ENCODE data around the gene MAMDC4.
"Not testable (repeated sequence)": the region's sequence is repeated elsewhere in the genome, so short reads cannot be mapped to it uniquely, and the experiment has no call there.

Gene MAMDC4

GRCh38 chr9:136875155-136875554 is 23.0 kb downstream of the MAMDC4 start:
- DNase-seq (ENCODE audit: extremely low read depth, low read depth) = no peak

GRCh38 chr9:136876476-136876875 is 24.3 kb downstream of the MAMDC4 start:
- no peak for TF ChIP-seq CTCF (IDR thresholded peaks at IDR 0.05; ENCODE audit: low read depth, low read length, missing control alignments)
- H3K4me3 ChIP-seq (replicated peaks; ENCODE audit: low read depth, low read length) = no peak overlapping the region
- DNase-seq (ENCODE audit: extremely low read depth, low read depth) = no peak

More at GRCh38 chr9:136875155-136875554, 23.0 kb downstream of the MAMDC4 start:
- TF ChIP-seq CTCF (IDR thresholded peaks at IDR 0.05; ENCODE audit: low read depth, low read length, missing control alignments) = no peak
- H3K4me3 ChIP-seq (replicated peaks; ENCODE audit: low read depth, low read length) = no peak overlapping the region

- no peak for DNase-seq (ENCODE audit: extremely low read depth, low read depth)
- no peak for TF ChIP-seq CTCF (IDR thresholded peaks at IDR 0.05; ENCODE audit: low read depth, low read length, missing control alignments)
- H3K4me3 ChIP-seq (replicated peaks; ENCODE audit: low read depth, low read length) = no peak overlapping the region
These were observed 28.5 kb downstream of the MAMDC4 start for GRCh38 chr9:136880651-136881050.

GRCh38 chr9:136881691-136882108 is 29.6 kb downstream of the MAMDC4 start:
- DNase-seq (ENCODE audit: extremely low read depth, low read depth) = no peak
- no peak for TF ChIP-seq CTCF (IDR thresholded peaks at IDR 0.05; ENCODE audit: low read depth, low read length, missing control alignments)
- no peak overlapping the region for H3K4me3 ChIP-seq (replicated peaks; ENCODE audit: low read depth, low read length)

- TF ChIP-seq CTCF (IDR thresholded peaks at IDR 0.05; ENCODE audit: low read depth, low read length, missing control alignments) = no peak
- H3K4me3 ChIP-seq (replicated peaks; ENCODE audit: low read depth, low read length) = no peak overlapping the region
- peak; percentile 50 for DNase-seq (ENCODE audit: extremely low read depth, low read depth)
These were observed 30.2 kb downstream of the MAMDC4 start for GRCh38 chr9:136882109-136882946.

GRCh38 chr9:136882947-136883283 is 30.8 kb downstream of the MAMDC4 start:
- not testable (repeated sequence) for H3K4me3 ChIP-seq (replicated peaks; ENCODE audit: low read depth, low read length); DNase-seq (ENCODE audit: extremely low read depth, low read depth)

- not testable (repeated sequence) for H3K4me3 ChIP-seq (replicated peaks; ENCODE audit: low read depth, low read length); DNase-seq (ENCODE audit: extremely low read depth, low read depth)
These were observed 31.5 kb downstream of the MAMDC4 start for GRCh38 chr9:136883670-136884069.

All from HFF-Myc (cell line).